OCI-LY7 (cell line): ENCODE results near the gene EGLN2.

ENCODE experiments used
- CTCF ChIP-seq: fragments of 200-600 bp; sonication (generic); conservative IDR thresholded peaks from 2 replicates; pipeline ENCODE4 v1.5.1; 2014; ENCODE audit warnings: mild to moderate bottlenecking, antibody characterized with exemption, low read length, moderate library complexity, mixed read lengths
- EZH2phosphoT487 ChIP-seq: fragments of 200-600 bp; sonication (generic); IDR thresholded peaks from 2 replicates; pipeline ENCODE4 v1.6.1; 2018; ENCODE audit warnings: low read depth, borderline replicate concordance, mild to moderate bottlenecking, mixed run types, antibody characterized with exemption, low read length, moderate library complexity, mixed read lengths

DNA sequence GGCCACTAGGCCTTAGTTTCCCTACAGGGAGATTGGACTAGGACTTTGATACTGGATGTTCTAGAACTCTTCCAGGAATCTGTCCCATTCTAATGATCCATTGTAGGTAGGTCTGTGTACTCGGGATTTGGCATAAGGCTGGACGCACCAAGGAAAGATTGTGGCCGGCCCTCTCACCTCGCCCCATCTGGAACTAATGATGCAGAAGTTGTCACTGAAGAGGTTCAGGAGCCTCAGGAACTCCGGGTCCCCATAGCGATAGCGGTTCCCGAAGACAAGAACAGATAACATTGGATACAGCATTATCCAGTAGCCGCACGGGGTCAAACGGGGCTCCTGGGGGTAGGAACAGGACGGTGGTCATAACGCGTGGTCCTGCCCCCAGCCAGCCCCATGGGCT is 11.2 kb downstream of the EGLN2 start:
- TF ChIP-seq CTCF (no peak), EZH2phosphoT487 (no peak)
